Heart right ventricle (tissue), 16 donors: ENCODE results near the gene RIC8A. TPM values are rescaled to one million over a fixed set of nuclear protein-coding genes. Genes with fewer than 3 reads are reported as not detected.

Experiments used
- ATAC-seq, 8 donors: fragments of 200-7000 bp; cut with Tn5 transposase; one replicate each; pipeline ENCODE4 v1.9.1; 2020; ENCODE audit warnings: mild to moderate bottlenecking in 8 of 8, moderate library complexity in 8 of 8, moderate number of reproducible peaks in 1 of 8
- DNase-seq, 2 donors: peaks; one replicate each; pipeline ENCODE4 v3.0.0-alpha.2; 2020
- H3K27ac ChIP-seq, 10 donors: fragments of 200-600 bp; sonication (generic) in 2 of 10; one replicate each; pipeline versions ENCODE4 v1.5.0 to v1.8.0; 2020 to 2022; ENCODE audit warnings: mild to moderate bottlenecking in 3 of 10
- H3K27me3 ChIP-seq, 7 donors: fragments of 200-600 bp; one replicate each; pipeline ENCODE4 v1.8.0; 2021 to 2022; ENCODE audit warnings: mild to moderate bottlenecking in 2 of 7
- H3K36me3 ChIP-seq, 9 donors: fragments of 200-600 bp; sonication (generic) in 1 of 9; one replicate each; pipeline versions ENCODE4 v1.5.0 to v1.8.0; 2020 to 2022; ENCODE audit warnings: mild to moderate bottlenecking in 2 of 9
- H3K4me1 ChIP-seq, 9 donors: fragments of 200-600 bp; sonication (generic) in 1 of 9; one replicate each; pipeline versions ENCODE4 v1.5.0 to v1.8.0; 2020 to 2022; ENCODE audit warnings: mild to moderate bottlenecking in 4 of 9
- H3K4me3 ChIP-seq, 10 donors: fragments of 200-600 bp; sonication (generic) in 2 of 10; one replicate each; pipeline versions ENCODE4 v1.5.0 to v1.8.0; 2020 to 2022; ENCODE audit warnings: mild to moderate bottlenecking in 7 of 10, moderate library complexity in 2 of 10
- H3K9me3 ChIP-seq, 11 donors: fragments of 200-600 bp in 10 of 11; sonication (generic) in 2 of 11; one replicate each; pipeline versions ENCODE4 v1.5.0 to v1.8.0; 2013 to 2022; ENCODE audit warnings: mild to moderate bottlenecking in 2 of 11, control low read depth in 1 of 11, moderate library complexity in 1 of 11
- WGBS, 2 donors: extraction: QIAGEN DNeasy Blood & Tissue Kit; methylation state at CpG; one replicate each; pipeline ENCODE4 v1.1.7; 2013; ENCODE audit warnings: inconsistent platforms in 1 of 2; 5-methylcytosine and 5-hydroxymethylcytosine counted together
- intact Hi-C, 10 donors: fragments of 100-400 bp; cut with DNase I; formaldehyde crosslinking; loops; one replicate each; pipeline versions ENCODE4 v1.11.1 to v1.14.2; 2022
- polyA plus RNA-seq, 2 donors: library from polyadenylated mRNA; stranded (reverse); fragments of 200-250 nt; gene quantifications; one replicate each; pipeline ENCODE4 v1.2.3, GENCODE V29; 2013
- total RNA-seq, 10 donors: library from RNA; stranded (reverse); fragmentation: NEBNext Ultra II Directional in 3 of 10; extraction: Animal tissue kit (Norgen Biotek cat#: 25700) in 3 of 10; gene quantifications; one replicate each; pipeline versions ENCODE4 v1.2.1 to v1.2.4, GENCODE V29; 2021 to 2023
- TF ChIP-seq, protein P1 (sequence below), 9 donors: fragments of 200-600 bp; sonication (generic) in 2 of 9; IDR thresholded peaks; one replicate each; pipeline versions ENCODE4 v1.5.0 to v1.8.0; 2021 to 2022; ENCODE audit warnings: antibody characterized with exemption in 9 of 9, mild to moderate bottlenecking in 5 of 9, moderate library complexity in 1 of 9
- donor health status: Arrhythmogenic right ventricular cardiomyopathy.
- donor health status: ischemic (EF 13 %, LVEDD 7.1; RV severe dilation, severe dysfunction).
- donor health status: healthy with polysubstance abuse.
- donor health status: DM: no; HTN: yes; CAD: no.
- donor health status: DM: no; HTN: no; CAD: no.
- donor health status: ischemic (EF 25% LVEDD 6.9; RV normal size, moderate dysfunction).
- donor health status: ischemic (EF 25% LVEDD 5.7; RV mildly dilated, moderate dysfunction).
- donor health status: healthy.
- donor health status: DM: yes; HTN: yes; CAD: no.
- donor health status: Ischemic cardiomyopathy.
- donor health status: ischemic (EF 35%, LVEDD 5.7; RV mildly dilated, moderate dysfunction).
- donor health status: nonischemic (EF 11% LVEDD 7.7; RV severe dilation, severe dysfunction).
- donor health status: DM: yes; HTN: yes; CAD: no.
- donor health status: PGD.
- donor health status: ischemic (EF 29% LVEDD 5.4; RV normal size, mild dysfunction).
- donor health status: nonischemic (EF 23%, LVEDD 6.1; RV moderate dilation, normal function).

RIC8A gene
- total and polyA plus RNA-seq, 12 donors, result 38.4 to 82.1 (median 59.5) TPM

DNA sequence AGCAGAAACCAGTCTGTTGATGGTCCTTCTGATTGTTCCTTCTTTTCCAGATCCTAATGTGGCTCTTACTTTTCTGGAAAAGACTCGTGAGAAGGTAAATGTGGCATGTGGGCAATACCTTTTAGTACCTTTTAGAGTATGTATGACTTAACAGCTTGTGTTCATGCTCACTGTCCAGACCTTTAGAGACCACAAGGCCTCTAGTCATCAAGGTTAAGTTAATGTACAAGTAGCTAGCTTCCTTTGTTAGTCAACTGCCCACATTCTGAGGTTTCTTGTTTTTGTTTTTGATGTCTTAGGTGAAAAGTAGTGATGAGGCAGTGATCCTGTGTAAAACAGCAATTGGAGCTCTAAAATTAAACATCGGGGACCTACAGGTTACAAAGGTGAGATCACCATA, 36.9 kb downstream of the RIC8A start:
- no peak for ATAC-seq
- Histone ChIP-seq H3K27ac (no peak overlapping the region), H3K9me3 (no peaks in the 10 kb centered on the region), H3K4me3 (no peak overlapping the region), H3K27me3 (no peaks in the 10 kb centered on the region), H3K36me3 (peaks cover 0 to 99% (median 65%) of the 10 kb centered on the region in 9 donors), H3K4me1 (peaks cover 0 to 19% (median 5%) of the 10 kb centered on the region in 9 donors)
- 95 to 97% methylated on average over 2 of the region's 2 CpGs for WGBS, 2 donors
- intact Hi-C loops, result no loop called here
- TF ChIP-seq, protein P1, sequence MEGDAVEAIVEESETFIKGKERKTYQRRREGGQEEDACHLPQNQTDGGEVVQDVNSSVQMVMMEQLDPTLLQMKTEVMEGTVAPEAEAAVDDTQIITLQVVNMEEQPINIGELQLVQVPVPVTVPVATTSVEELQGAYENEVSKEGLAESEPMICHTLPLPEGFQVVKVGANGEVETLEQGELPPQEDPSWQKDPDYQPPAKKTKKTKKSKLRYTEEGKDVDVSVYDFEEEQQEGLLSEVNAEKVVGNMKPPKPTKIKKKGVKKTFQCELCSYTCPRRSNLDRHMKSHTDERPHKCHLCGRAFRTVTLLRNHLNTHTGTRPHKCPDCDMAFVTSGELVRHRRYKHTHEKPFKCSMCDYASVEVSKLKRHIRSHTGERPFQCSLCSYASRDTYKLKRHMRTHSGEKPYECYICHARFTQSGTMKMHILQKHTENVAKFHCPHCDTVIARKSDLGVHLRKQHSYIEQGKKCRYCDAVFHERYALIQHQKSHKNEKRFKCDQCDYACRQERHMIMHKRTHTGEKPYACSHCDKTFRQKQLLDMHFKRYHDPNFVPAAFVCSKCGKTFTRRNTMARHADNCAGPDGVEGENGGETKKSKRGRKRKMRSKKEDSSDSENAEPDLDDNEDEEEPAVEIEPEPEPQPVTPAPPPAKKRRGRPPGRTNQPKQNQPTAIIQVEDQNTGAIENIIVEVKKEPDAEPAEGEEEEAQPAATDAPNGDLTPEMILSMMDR (IDR thresholded peaks at IDR 0.05), result no peak
- no peak for DNase-seq

DNA sequence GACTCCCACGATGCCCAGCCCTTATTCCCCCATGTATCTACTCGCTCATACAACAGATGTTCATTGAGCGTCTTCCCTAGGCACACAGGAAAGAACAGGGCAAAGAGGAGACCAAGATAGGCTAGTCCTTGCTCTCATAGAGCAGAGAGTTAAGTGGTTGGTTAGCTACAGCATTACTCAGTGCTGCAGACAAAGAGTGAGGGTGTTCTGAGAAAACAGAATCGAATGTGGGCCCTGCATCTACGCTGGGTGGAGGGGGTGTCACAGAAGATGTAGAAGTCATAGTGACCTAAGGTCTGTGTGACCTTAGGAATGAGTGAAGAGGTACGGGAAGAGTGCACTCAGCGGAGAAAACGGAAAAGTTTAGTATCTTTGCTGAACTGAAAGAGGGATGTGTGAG, 41.6 kb downstream of the RIC8A start:
- Histone ChIP-seq H3K27me3 (no peaks in the 10 kb centered on the region), H3K4me3 (no peak overlapping the region), H3K36me3 (peaks cover 3 to 99% (median 72%) of the 10 kb centered on the region in 9 donors), H3K27ac (no peak overlapping the region), H3K4me1 (no peaks in the 10 kb centered on the region), H3K9me3 (no peaks in the 10 kb centered on the region)
- intact Hi-C loops, result no loop called here
- no peak for DNase-seq
- 78% methylated on average over 8 of the region's 8 CpGs for WGBS, 2 donors
- no peak for ATAC-seq
- TF ChIP-seq, protein P1 (IDR thresholded peaks at IDR 0.05), result no peak

DNA sequence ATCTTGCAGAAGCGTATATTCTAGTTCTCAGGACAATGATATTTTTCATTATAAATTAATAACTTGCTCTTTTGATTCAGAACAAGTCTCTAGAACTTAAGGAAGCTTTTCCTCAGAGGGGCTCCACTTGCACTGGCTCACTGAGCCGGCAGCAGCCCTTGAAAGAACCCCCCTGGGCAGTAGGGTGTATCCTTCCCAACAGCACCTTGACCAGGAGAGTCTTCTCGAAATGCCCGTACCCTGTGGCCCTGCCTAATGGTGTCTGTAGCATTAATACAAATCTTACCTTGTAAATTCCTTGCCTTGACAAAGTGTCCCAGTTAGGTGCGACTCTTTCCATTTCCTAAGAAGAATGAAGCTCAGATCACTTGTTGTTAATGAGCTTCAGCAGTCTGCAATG, 42.8 kb downstream of the RIC8A start:
- ATAC-seq (no peak), DNase-seq (no peak)
- WGBS, 2 donors, result 85 to 88% methylated on average over 5 of the region's 5 CpGs
- Histone ChIP-seq H3K4me1 (no peaks in the 10 kb centered on the region), H3K36me3 (peaks cover 3 to 88% (median 63%) of the 10 kb centered on the region in 9 donors), H3K4me3 (no peak overlapping the region), H3K9me3 (no peaks in the 10 kb centered on the region), H3K27me3 (no peaks in the 10 kb centered on the region), H3K27ac (no peak overlapping the region)
- intact Hi-C loops, result loop anchor here in 3 of 10 donors (5.0 to 10.0 kb wide), 4 partner anchors 37 to 125 kb away; partner anchors contain the start of genes B4GALNT4 (in 2 of the 3), IFITM1 (in 1 of the 3) and PGGHG (in 1 of the 3)
- TF ChIP-seq, protein P1 (IDR thresholded peaks at IDR 0.05), result no peak

DNA sequence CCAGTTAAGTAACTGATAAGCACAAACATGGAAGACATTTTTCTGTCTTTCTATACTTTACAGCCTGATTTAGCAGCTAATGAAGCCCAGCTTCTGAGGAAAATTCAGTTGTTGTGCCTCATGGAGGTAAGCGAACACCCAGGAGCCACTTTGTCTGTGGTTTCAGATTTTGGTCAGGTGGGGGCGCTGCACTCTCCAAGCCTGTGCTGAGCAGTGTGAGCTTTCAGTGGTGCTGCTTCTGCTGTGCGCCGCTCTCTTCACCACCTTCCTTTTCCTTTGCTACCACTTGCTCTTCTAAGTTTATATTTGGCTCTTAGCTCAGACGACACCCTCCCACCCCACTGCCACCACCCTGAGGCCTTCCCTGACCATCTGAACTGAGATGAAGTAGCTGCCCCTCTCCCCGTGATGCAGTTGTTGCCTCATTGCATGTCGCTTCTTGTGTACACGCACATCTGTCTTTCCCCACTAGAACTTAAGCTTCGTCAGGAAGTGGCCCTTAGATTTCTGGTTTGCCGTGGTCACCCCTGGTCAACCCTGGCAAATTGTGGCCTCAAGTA, 43.3 kb downstream of the RIC8A start:
- Histone ChIP-seq H3K36me3 (peaks cover 3 to 84% (median 60%) of the 10 kb centered on the region in 9 donors), H3K4me3 (no peak overlapping the region), H3K27me3 (no peaks in the 10 kb centered on the region), H3K9me3 (no peaks in the 10 kb centered on the region), H3K4me1 (no peaks in the 10 kb centered on the region), H3K27ac (no peak overlapping the region)
- WGBS, 2 donors, result 79 to 83% methylated on average over 10 of the region's 10 CpGs
- intact Hi-C loops, result loop anchor here in 3 of 10 donors (5.0 to 10.0 kb wide), 4 partner anchors 36 to 124 kb away; partner anchors contain the start of genes B4GALNT4 (in 2 of the 3), IFITM1 (in 1 of the 3) and PGGHG (in 1 of the 3)
- ATAC-seq (peak in 6 of 8 donors; percentile 71 to 86 (median 78)), DNase-seq (peak; percentile 44 to 48)
- TF ChIP-seq, protein P1 (IDR thresholded peaks at IDR 0.05), result peak; percentile 31 to 76 (median 61)
